ENCODE results near the gene RPP30. TPM values are rescaled to one million over a fixed set of nuclear protein-coding genes. Genes with fewer than 3 reads are reported as not detected.

Gene RPP30
- total and polyA plus RNA-seq, 9 of the 15 experiments (the other 6 are each of a cell fraction or from before 2014, with no cell fraction given): 37.3 to 170 (median 69.1) TPM

DNA sequence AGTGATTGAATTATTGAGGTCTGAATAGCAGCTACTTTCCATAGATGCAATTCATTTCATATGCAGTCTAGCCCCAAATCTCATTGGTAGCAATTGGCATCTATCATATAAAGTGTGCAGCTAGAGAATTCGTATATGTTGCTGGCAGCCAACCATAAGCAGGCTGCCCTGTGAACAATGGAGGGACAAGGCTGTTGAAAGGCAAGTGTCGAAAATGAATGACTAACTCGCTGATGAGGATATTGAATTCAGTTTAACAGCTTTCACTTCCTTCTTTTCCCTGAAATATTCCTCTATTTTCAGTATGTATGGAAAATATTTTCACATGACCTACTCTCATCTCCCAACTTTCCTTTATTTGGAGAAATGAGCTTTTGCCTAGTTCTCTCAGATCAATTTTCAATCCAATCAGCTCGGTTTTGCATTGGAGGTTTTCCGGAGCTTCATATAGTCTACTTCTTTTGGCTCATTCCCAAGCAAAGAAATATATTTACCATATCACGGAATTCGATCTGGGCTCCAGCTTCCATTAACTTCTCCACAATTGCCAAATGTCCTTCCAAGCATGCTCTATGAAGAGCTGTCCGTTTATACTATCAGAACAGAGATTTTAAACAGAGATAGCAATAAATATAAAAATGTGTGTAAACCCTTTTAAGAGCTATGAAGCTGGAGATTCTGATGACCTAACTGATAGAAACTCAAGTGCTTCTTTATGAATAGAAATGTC is 45.6 kb downstream of the RPP30 start:
- 1% methylated on average over 7 of the region's 8 CpGs for whole genome bisulfite sequencing (ENCODE audit: insufficient coverage, low coverage, missing lambda C conversion rate)
- Histone ChIP-seq H4K20me1 (replicated peaks; ENCODE audit: control insufficient read depth, insufficient read depth, low read length) (no peaks in the 10 kb centered on the region), H3K79me2 (ENCODE audit: control insufficient read depth, insufficient read depth, low read length) (no peaks in the 10 kb centered on the region), H3K4me3 (no peak overlapping the region), H3K9ac (ENCODE audit: insufficient read depth in 1 of 2, low read depth in 2 of 2, low read length in 2 of 2) (no peak overlapping the region), H3K27me3 (ENCODE audit: control insufficient read depth in 2 of 2, insufficient read depth in 2 of 2, low read length in 2 of 2) (peaks cover 4 to 5% of the 10 kb centered on the region in 2 experiments; a peak in 2 of 5 replicates), H3K9me3 (replicated peaks; ENCODE audit: control insufficient read depth, insufficient read depth, low read depth, low read length) (no peaks in the 10 kb centered on the region), H3K4me1 (replicated peaks in 1 of 2; ENCODE audit: control insufficient read depth in 2 of 2, insufficient read depth in 2 of 2, low read length in 2 of 2) (no peaks in the 10 kb centered on the region; a peak in 1 of 5 replicates), H3K36me3 (ENCODE audit: control insufficient read depth, insufficient read depth, low read length) (no peaks in the 10 kb centered on the region), H3K27ac (ENCODE audit: extremely low read depth, low read depth, low read length) (no peak overlapping the region), H3K9me1 (ENCODE audit: control insufficient read depth, insufficient read depth, low read length) (no peaks in the 10 kb centered on the region), H3K4me2 (ENCODE audit: insufficient read depth, low read length) (no peak overlapping the region), H2AFZ (ENCODE audit: low read depth, low read length) (no peak overlapping the region)
- no peak for DNase-seq (ENCODE audit: extremely low read depth in 1 of 4, low spot score in 3 of 4)
- FAIRE-seq: no peak
- in situ Hi-C loops (cut with MboI): loop anchor here (25.0 kb wide), 1 partner anchor 995 kb away; the partner anchor contains the start of genes BTAF1 and FGFBP3
- POLR2A ChIA-PET: no interaction called here
- CTCF ChIA-PET (ENCODE audit: low intra/inter-chr PET ratio): no interaction called here
- BruUV-seq (replicated peaks): no TSS peak
- ATAC-seq: no peak
- intact Hi-C loops (cut with micrococcal nuclease): no loop called here
- no peak for TF ChIP-seq RB1 (IDR thresholded peaks at IDR 0.05; ENCODE audit: low read depth)
- TF ChIP-seq, protein P1, sequence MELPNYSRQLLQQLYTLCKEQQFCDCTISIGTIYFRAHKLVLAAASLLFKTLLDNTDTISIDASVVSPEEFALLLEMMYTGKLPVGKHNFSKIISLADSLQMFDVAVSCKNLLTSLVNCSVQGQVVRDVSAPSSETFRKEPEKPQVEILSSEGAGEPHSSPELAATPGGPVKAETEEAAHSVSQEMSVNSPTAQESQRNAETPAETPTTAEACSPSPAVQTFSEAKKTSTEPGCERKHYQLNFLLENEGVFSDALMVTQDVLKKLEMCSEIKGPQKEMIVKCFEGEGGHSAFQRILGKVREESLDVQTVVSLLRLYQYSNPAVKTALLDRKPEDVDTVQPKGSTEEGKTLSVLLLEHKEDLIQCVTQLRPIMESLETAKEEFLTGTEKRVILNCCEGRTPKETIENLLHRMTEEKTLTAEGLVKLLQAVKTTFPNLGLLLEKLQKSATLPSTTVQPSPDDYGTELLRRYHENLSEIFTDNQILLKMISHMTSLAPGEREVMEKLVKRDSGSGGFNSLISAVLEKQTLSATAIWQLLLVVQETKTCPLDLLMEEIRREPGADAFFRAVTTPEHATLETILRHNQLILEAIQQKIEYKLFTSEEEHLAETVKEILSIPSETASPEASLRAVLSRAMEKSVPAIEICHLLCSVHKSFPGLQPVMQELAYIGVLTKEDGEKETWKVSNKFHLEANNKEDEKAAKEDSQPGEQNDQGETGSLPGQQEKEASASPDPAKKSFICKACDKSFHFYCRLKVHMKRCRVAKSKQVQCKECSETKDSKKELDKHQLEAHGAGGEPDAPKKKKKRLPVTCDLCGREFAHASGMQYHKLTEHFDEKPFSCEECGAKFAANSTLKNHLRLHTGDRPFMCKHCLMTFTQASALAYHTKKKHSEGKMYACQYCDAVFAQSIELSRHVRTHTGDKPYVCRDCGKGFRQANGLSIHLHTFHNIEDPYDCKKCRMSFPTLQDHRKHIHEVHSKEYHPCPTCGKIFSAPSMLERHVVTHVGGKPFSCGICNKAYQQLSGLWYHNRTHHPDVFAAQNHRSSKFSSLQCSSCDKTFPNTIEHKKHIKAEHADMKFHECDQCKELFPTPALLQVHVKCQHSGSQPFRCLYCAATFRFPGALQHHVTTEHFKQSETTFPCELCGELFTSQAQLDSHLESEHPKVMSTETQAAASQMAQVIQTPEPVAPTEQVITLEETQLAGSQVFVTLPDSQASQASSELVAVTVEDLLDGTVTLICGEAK (IDR thresholded peaks at IDR 0.05): no peak
- TF ChIP-seq, protein P1 (CRISPR knock-in tag; IDR thresholded peaks at IDR 0.05): no peak
- no peak for TF ChIP-seq NRF1 (conservative IDR thresholded peaks at IDR 0.05 in 1 of 2, IDR thresholded peaks at IDR 0.05 in 1 of 2)
- TF ChIP-seq, protein P2, sequence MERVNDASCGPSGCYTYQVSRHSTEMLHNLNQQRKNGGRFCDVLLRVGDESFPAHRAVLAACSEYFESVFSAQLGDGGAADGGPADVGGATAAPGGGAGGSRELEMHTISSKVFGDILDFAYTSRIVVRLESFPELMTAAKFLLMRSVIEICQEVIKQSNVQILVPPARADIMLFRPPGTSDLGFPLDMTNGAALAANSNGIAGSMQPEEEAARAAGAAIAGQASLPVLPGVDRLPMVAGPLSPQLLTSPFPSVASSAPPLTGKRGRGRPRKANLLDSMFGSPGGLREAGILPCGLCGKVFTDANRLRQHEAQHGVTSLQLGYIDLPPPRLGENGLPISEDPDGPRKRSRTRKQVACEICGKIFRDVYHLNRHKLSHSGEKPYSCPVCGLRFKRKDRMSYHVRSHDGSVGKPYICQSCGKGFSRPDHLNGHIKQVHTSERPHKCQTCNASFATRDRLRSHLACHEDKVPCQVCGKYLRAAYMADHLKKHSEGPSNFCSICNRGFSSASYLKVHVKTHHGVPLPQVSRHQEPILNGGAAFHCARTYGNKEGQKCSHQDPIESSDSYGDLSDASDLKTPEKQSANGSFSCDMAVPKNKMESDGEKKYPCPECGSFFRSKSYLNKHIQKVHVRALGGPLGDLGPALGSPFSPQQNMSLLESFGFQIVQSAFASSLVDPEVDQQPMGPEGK (CRISPR knock-in tag; IDR thresholded peaks at IDR 0.05; ENCODE audit: borderline replicate concordance): no peak
- TF ChIP-seq, protein P3, sequence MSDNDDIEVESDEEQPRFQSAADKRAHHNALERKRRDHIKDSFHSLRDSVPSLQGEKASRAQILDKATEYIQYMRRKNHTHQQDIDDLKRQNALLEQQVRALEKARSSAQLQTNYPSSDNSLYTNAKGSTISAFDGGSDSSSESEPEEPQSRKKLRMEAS (CRISPR knock-in tag; IDR thresholded peaks at IDR 0.05): no peak
- TF ChIP-seq HNRNPLL (IDR thresholded peaks at IDR 0.05; ENCODE audit: low read depth, low read length, poor library complexity, severe bottlenecking): no peak
- TF ChIP-seq THRAP3 (IDR thresholded peaks at IDR 0.05; ENCODE audit: borderline replicate concordance): no peak
- TF ChIP-seq NUFIP1 (IDR thresholded peaks at IDR 0.05; ENCODE audit: partially characterized antibody): no peak
- TF ChIP-seq SNIP1 (IDR thresholded peaks at IDR 0.05; ENCODE audit: low read depth): no peak
- no peak for TF ChIP-seq ILF3 (IDR thresholded peaks at IDR 0.05; ENCODE audit: borderline replicate concordance)

All from K562 (cell line).